WERI-Rb-1 (cell line): ENCODE measurements around the gene GCH1.
"Not testable (repeated sequence)": the region's sequence is repeated elsewhere in the genome, so short reads cannot be mapped to it uniquely, and the experiment has no call there.

Experiments used
- DNase-seq: peaks from one replicate; pipeline ENCODE4 v3.0.0-alpha.2; 2020
- H3K27ac ChIP-seq: fragments of 250-450 bp; sonication (Bioruptor Pico); 2 replicates; pipeline ENCODE4 v1.5.1; 2020; ENCODE audit warnings: mild to moderate bottlenecking, moderate library complexity
- H3K27me3 ChIP-seq: fragments of 250-450 bp; sonication (Bioruptor Pico); 2 replicates; pipeline ENCODE4 v1.5.1; 2021; ENCODE audit warnings: mild to moderate bottlenecking, low read depth, moderate library complexity; ENCODE audit not compliant: insufficient read depth, severe bottlenecking
- H3K36me3 ChIP-seq: fragments of 250-450 bp; sonication (Bioruptor Pico); 2 replicates; pipeline ENCODE4 v1.5.1; 2020; ENCODE audit warnings: mild to moderate bottlenecking, moderate library complexity
- H3K4me3 ChIP-seq: 2 replicates; pipeline ENCODE4 v1.5.1; 2011; ENCODE audit warnings: low read depth, mild to moderate bottlenecking, control low read depth, low read length
- H3K9me3 ChIP-seq: fragments of 250-450 bp; sonication (Bioruptor Pico); 2 replicates; pipeline ENCODE4 v1.5.1; 2021; ENCODE audit warnings: mild to moderate bottlenecking, moderate library complexity; ENCODE audit not compliant: severe bottlenecking
- TF ChIP-seq, protein P1 (sequence below): IDR thresholded peaks from 2 replicates; pipeline ENCODE4 v1.5.1; 2011; ENCODE audit warnings: low read depth, mild to moderate bottlenecking, control low read depth, inconsistent platforms, low read length

Gene GCH1

DNA sequence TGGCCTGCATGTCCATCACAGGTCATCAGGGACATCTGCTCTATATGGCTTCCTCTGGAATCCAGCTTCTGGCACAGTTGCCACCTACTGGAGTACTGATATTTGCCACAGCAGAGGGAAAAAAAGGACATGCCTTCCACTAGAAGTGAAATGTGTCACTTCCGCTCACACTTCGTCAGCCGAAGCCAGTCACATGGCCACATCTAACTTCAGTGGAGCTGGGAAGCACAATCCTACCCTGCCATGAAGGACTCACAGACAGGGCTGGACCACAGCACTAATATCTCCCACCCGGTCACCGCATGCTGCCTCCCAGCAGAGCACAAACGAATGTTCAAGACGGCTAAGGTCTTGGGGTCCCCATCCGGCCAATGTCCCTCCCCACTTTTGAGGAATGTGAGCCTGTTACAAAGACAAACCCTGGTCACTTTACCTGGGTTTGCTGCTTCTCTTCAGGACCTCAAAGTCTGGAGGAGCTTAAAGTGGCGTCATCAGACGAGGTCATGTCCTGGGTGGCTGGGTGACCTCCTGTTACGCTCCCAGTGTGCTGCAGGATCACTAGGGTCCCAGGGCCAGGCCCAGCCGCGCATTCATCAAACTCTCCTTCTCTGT is 98.6 kb downstream of the GCH1 start:
- H3K27me3 ChIP-seq: no peaks in the 10 kb centered on the region
- TF ChIP-seq, protein P1, sequence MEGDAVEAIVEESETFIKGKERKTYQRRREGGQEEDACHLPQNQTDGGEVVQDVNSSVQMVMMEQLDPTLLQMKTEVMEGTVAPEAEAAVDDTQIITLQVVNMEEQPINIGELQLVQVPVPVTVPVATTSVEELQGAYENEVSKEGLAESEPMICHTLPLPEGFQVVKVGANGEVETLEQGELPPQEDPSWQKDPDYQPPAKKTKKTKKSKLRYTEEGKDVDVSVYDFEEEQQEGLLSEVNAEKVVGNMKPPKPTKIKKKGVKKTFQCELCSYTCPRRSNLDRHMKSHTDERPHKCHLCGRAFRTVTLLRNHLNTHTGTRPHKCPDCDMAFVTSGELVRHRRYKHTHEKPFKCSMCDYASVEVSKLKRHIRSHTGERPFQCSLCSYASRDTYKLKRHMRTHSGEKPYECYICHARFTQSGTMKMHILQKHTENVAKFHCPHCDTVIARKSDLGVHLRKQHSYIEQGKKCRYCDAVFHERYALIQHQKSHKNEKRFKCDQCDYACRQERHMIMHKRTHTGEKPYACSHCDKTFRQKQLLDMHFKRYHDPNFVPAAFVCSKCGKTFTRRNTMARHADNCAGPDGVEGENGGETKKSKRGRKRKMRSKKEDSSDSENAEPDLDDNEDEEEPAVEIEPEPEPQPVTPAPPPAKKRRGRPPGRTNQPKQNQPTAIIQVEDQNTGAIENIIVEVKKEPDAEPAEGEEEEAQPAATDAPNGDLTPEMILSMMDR: no peak
- no peak overlapping the region for H3K27ac ChIP-seq
- H3K4me3 ChIP-seq: no peak overlapping the region
- no peaks in the 10 kb centered on the region for H3K36me3 ChIP-seq
- H3K9me3 ChIP-seq: no peaks in the 10 kb centered on the region
- no peak for DNase-seq

DNA sequence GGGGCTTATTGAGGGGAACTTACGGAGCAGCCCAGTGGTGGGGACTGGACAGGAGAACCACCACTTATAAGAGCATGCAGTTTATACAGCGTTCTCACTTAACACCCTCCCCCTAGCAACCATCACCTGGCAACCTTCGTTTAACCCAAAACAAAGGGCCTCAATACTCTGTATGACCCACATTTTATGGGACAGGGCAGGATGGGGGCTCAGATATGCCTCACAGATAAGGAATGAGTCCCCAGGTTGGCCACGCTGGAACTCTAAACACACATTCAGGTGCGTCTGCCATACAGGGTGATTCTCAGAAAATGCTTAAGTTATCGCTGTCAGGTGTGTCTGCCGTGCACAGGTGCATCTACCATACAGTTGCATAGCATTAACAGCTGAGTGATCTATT is 99.2 kb downstream of the GCH1 start:
- DNase-seq: no peak
- TF ChIP-seq, protein P1: no peak

DNA sequence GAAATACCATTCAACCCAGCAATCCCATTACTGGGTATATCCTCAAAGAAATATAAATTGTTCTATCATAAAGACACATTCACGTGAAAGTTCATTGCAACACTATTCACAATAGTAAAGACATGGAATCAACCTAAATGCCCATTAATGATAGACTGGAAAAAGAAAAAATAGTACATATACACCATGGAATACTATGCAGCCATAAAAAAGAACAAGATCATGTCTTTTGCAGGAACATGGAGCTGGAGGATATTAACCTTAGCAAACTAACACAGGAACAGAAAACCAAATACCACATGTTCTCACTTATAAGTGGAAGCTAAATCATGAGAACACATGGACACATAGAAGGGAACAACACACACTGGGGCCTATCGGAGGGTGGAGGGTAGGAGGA is 101.1 kb downstream of the GCH1 start:
- not testable (repeated sequence) for H3K27me3 ChIP-seq, H3K27ac ChIP-seq, H3K36me3 ChIP-seq, H3K9me3 ChIP-seq, H3K4me3 ChIP-seq, DNase-seq

More for the DNA sequence above, 99.2 kb downstream of the GCH1 start:
- no peak overlapping the region for H3K4me3 ChIP-seq
- no peaks in the 10 kb centered on the region for H3K36me3 ChIP-seq
- H3K9me3 ChIP-seq: no peaks in the 10 kb centered on the region
- no peak overlapping the region for H3K27ac ChIP-seq
- no peaks in the 10 kb centered on the region for H3K27me3 ChIP-seq

DNA sequence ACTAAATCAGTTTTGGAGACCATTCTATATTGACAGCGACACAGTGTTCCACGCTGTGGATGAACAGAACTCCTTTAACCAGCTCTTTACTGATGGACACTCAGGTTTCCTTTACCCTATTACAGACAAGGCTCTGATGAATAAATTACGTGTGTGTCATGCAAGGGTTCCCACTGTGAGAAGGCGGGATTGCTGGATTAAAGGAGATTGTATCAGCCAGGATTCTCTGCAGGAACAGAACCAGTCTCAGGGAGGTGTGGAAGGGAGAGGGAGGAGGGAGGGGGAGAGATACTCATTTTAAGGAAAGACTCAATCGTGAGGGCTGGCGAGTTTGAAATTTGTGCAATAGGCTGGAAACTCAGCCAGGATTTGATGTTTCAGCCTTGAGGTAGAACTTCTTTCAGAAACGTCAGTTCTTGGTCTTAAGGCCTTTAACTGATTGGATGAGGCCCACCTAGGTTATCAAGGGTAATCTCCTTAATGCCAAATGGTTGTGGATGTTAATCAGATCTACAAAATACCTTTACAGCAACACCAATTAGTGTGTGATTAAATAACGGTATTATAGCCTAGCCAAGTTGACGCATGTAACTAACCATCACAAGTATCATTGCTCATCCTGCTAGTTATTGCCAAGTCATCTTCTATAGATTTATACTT is 104.0 kb downstream of the GCH1 start:
- H3K4me3 ChIP-seq: no peak overlapping the region
- H3K36me3 ChIP-seq: no peaks in the 10 kb centered on the region
- H3K27me3 ChIP-seq: no peaks in the 10 kb centered on the region
- TF ChIP-seq, protein P1: no peak
- H3K9me3 ChIP-seq: no peaks in the 10 kb centered on the region
- no peak for DNase-seq
- no peak overlapping the region for H3K27ac ChIP-seq

DNA sequence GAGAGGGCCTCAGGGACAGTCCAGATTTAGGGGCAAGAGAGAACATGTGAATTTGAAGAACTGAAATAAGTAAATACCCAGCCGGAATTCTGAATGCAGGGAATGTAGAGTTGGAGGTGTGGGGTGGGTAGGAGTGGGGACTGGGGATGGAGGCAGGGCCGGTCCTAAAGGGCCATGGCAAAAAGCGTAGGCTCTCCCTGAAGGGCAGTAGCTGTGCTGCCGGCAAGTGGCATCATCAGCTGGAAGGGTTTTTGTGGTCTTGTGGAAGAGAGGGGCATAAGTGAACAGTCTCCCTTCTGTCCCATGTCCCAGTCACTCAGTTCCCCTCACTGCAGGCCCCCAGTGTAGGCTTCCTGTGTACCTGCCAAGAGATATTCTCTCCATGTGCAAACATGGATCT is 104.6 kb downstream of the GCH1 start:
- no peak for DNase-seq
- Histone ChIP-seq H3K36me3 (no peaks in the 10 kb centered on the region), H3K27me3 (no peaks in the 10 kb centered on the region), H3K9me3 (no peaks in the 10 kb centered on the region), H3K27ac (no peak overlapping the region), H3K4me3 (no peak overlapping the region)
- TF ChIP-seq, protein P1: no peak

DNA sequence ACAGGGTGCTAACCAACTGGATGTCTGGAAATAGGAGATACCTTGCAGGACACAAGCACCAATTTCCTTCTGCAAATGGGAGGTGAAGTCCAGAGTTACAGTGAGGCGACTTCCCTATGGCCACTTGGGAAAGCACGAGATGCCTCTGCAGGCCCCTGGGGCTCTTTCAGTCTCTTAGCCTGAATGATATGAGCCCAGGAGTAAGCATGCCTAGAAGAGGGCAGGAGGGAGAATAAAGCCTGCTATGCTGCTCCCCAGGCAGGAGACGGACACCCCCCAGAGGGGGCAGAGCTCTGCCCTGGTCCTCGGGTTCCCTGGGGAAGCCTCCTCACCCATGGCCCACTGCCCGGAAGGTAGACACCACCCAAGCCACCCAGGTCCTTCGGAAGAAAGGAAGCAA is 105.1 kb downstream of the GCH1 start:
- H3K36me3 ChIP-seq: no peaks in the 10 kb centered on the region
- no peaks in the 10 kb centered on the region for H3K27me3 ChIP-seq
- H3K27ac ChIP-seq: no peak overlapping the region
- TF ChIP-seq, protein P1: no peak
- no peak for DNase-seq
- no peaks in the 10 kb centered on the region for H3K9me3 ChIP-seq
- no peak overlapping the region for H3K4me3 ChIP-seq
